GM12878 (cell line): ENCODE measurements around the gene FGR. TPM values are rescaled to one million over a fixed set of nuclear protein-coding genes. Genes with fewer than 3 reads are reported as not detected.

Experiments
- ATF2 ChIP-seq: IDR thresholded peaks from 2 replicates; pipeline ENCODE4 v1.6.1; 2012; ENCODE audit warnings: low read length, inconsistent platforms
- CBX5 ChIP-seq: sonication (generic); IDR thresholded peaks from 2 replicates; pipeline ENCODE4 v1.6.1; 2016; ENCODE audit warnings: low read depth, moderate library complexity, mild to moderate bottlenecking, inconsistent platforms
- CHD1 ChIP-seq: IDR thresholded peaks from 2 replicates; pipeline ENCODE4 v1.6.1; 2012; ENCODE audit warnings: low read depth, low read length, improper control_type of control experiment
- CREB1 ChIP-seq: IDR thresholded peaks from 2 replicates; pipeline ENCODE4 v1.6.1; 2012; ENCODE audit warnings: low read depth, mild to moderate bottlenecking, inconsistent platforms
- E2F8 ChIP-seq: fragments of 450-650 bp; IDR thresholded peaks from 2 replicates; pipeline ENCODE4 v1.6.1; 2018; ENCODE audit warnings: mild to moderate bottlenecking, low read depth, moderate library complexity; ENCODE audit not compliant: partially characterized antibody
- ELK1 ChIP-seq: IDR thresholded peaks from 2 replicates; pipeline ENCODE4 v1.6.1; 2012; ENCODE audit warnings: low read depth, low read length, improper control_type of control experiment
- JUND ChIP-seq: IDR thresholded peaks from 2 replicates; pipeline ENCODE4 v1.6.1; 2012; ENCODE audit warnings: low read depth, mild to moderate bottlenecking, low read length, improper control_type of control experiment, moderate library complexity
- KAT2A ChIP-seq: conservative IDR thresholded peaks from 2 replicates; pipeline ENCODE4 v1.6.1; 2011; ENCODE audit warnings: low read depth, low read length; ENCODE audit not compliant: control insufficient read depth
- MYC ChIP-seq: IDR thresholded peaks from 2 replicates; pipeline ENCODE4 v1.6.1; 2011; ENCODE audit warnings: mild to moderate bottlenecking, low read length, moderate library complexity, inconsistent platforms; ENCODE audit not compliant: insufficient read depth, insufficient replicate concordance, insufficient read length, severe bottlenecking
- NFIC ChIP-seq: IDR thresholded peaks from 2 replicates; pipeline ENCODE4 v1.6.1; 2012; ENCODE audit warnings: low read depth, mild to moderate bottlenecking, inconsistent platforms, low read length, moderate library complexity
- NRF1 ChIP-seq: conservative IDR thresholded peaks from 2 replicates; pipeline ENCODE4 v1.6.1; 2011; ENCODE audit warnings: mild to moderate bottlenecking, low read depth, low read length, improper control_type of control experiment
- POLR2A ChIP-seq: IDR thresholded peaks from 2 replicates; pipeline ENCODE4 v1.6.1; 2011; ENCODE audit warnings: low read depth, mild to moderate bottlenecking, low read length
- POLR2AphosphoS2 ChIP-seq: IDR thresholded peaks from 2 replicates; pipeline ENCODE4 v1.6.1; 2011; ENCODE audit warnings: low read depth, mild to moderate bottlenecking, low read length, improper control_type of control experiment, moderate library complexity
- RB1 ChIP-seq: fragments of 450-650 bp; formaldehyde crosslinking; IDR thresholded peaks from 2 replicates; pipeline ENCODE4 v1.6.1; 2017; ENCODE audit warnings: mild to moderate bottlenecking, borderline replicate concordance
- RUNX3 ChIP-seq: IDR thresholded peaks from 2 replicates; pipeline ENCODE4 v1.6.1; 2012; ENCODE audit warnings: low read length, inconsistent platforms
- SMAD1 ChIP-seq: fragments of 450-650 bp; IDR thresholded peaks from 2 replicates; pipeline ENCODE4 v1.6.1; 2018; ENCODE audit warnings: mild to moderate bottlenecking, low read depth; ENCODE audit not compliant: partially characterized antibody
- SMAD5 ChIP-seq: IDR thresholded peaks from 2 replicates; pipeline ENCODE4 v1.6.1; 2016; ENCODE audit warnings: antibody characterized with exemption, low read depth
- SRF ChIP-seq, 2 experiments: IDR thresholded peaks; 2 replicates each; pipeline ENCODE4 v1.6.1; 2011; ENCODE audit warnings: low read depth in 2 of 2, low read length in 2 of 2, mild to moderate bottlenecking in 1 of 2, moderate library complexity in 1 of 2
- ZNF622 ChIP-seq: fragments of 450-650 bp; IDR thresholded peaks from 2 replicates; pipeline ENCODE4 v1.6.1; 2017; ENCODE audit warnings: mild to moderate bottlenecking, inconsistent platforms
- ZSCAN29 ChIP-seq: fragments of 450-650 bp; IDR thresholded peaks from 2 replicates; pipeline ENCODE4 v1.6.1; 2017; ENCODE audit warnings: mild to moderate bottlenecking, moderate library complexity
- polyA plus RNA-seq, 11 experiments: library from polyadenylated mRNA; depleted of rRNA in 4 of 11; unstranded in 6 of 11; stranded (reverse) in 5 of 11; fragments of >200 nt; fragmentation: Nextera tagmentation in 4 of 11; fragmentation: Illumina TruSeq in 1 of 11; extraction: Ambion mirVana in 4 of 11; extraction: Trizol in 1 of 11; gene quantifications; 1 replicate in 1 of 11; 2 replicates in 10 of 11; pipeline versions ENCODE4 v1.2.1 to v1.2.3, GENCODE V29; 2011 to 2016; ENCODE audit warnings: inconsistent platforms in 2 of 11, missing spikeins in 2 of 11, low read depth in 1 of 11
- total RNA-seq, 4 experiments: library from RNA; depleted of rRNA in 3 of 4; stranded (reverse); fragments of >200 nt in 3 of 4; fragmentation: Illumina TruSeq in 1 of 4; extraction: Trizol in 1 of 4; gene quantifications; 2 replicates each; pipeline versions ENCODE4 v1.2.1 to v1.2.3, GENCODE V29; 2013 to 2021
- TF ChIP-seq, protein P1 (sequence below): IDR thresholded peaks from 2 replicates; pipeline ENCODE4 v1.6.1; 2012; ENCODE audit warnings: mild to moderate bottlenecking, low read depth, low read length

Gene FGR
- total and polyA plus RNA-seq, 10 of the 15 experiments (the other 5 are each of a cell fraction or from before 2014, with no cell fraction given) = 10.9 to 193 (median 74.7) TPM

DNA sequence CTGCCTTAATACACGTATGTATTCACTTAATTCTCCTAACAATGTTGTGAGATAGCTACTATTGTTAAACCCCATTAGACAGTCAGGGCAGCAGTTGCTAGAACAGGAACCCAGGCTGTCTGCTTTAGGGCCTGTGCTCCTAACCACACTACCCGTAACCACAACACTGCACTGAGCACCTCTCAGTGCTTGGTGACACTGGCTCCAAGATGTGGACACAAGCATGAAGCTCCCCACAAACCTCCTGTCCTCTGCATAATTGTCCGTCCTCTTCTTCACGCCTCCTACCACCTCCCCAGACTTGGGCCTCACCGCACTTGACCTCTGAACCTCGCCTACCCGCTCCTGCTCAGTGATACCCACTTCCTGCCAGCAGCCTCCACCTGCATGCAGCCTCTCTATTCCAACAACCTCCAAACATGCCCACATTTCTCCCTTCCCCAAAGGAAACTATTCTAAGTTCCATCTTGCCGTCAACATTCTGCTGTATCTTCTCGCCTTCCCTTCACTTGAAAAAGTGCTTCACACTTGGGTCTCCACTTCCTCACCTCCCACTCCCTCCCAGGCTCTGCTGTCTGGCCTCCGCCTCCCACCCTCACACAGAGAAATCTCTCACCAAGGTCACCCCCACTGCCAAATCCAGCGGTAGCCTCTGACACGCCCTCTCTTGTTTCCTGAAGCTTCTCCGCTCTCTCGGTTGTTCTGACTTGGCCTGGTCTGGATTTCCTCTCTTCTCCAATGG is 16.5 kb downstream of the FGR start (continued):
- no peak for TF ChIP-seq CBX5
- TF ChIP-seq POLR2AphosphoS2 = no peak
- TF ChIP-seq RUNX3 = peak; percentile 87
- no peak for TF ChIP-seq SMAD5
- TF ChIP-seq ZNF622 = no peak
- no peak for TF ChIP-seq ELK1
- no peak for TF ChIP-seq CHD1
- no peak for TF ChIP-seq KAT2A
- peak; percentile 33 for TF ChIP-seq POLR2A
- TF ChIP-seq NRF1 = no peak
- TF ChIP-seq SRF (IDR thresholded peaks at IDR 0.05; ENCODE audit: low read depth in 2 of 2, low read length in 2 of 2) = no peak
- no peak for TF ChIP-seq RB1
- TF ChIP-seq SMAD1 = no peak
- no peak for TF ChIP-seq CREB1
- TF ChIP-seq, protein P1, sequence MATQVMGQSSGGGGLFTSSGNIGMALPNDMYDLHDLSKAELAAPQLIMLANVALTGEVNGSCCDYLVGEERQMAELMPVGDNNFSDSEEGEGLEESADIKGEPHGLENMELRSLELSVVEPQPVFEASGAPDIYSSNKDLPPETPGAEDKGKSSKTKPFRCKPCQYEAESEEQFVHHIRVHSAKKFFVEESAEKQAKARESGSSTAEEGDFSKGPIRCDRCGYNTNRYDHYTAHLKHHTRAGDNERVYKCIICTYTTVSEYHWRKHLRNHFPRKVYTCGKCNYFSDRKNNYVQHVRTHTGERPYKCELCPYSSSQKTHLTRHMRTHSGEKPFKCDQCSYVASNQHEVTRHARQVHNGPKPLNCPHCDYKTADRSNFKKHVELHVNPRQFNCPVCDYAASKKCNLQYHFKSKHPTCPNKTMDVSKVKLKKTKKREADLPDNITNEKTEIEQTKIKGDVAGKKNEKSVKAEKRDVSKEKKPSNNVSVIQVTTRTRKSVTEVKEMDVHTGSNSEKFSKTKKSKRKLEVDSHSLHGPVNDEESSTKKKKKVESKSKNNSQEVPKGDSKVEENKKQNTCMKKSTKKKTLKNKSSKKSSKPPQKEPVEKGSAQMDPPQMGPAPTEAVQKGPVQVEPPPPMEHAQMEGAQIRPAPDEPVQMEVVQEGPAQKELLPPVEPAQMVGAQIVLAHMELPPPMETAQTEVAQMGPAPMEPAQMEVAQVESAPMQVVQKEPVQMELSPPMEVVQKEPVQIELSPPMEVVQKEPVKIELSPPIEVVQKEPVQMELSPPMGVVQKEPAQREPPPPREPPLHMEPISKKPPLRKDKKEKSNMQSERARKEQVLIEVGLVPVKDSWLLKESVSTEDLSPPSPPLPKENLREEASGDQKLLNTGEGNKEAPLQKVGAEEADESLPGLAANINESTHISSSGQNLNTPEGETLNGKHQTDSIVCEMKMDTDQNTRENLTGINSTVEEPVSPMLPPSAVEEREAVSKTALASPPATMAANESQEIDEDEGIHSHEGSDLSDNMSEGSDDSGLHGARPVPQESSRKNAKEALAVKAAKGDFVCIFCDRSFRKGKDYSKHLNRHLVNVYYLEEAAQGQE = no peak
- TF ChIP-seq ATF2 = no peak
- no peak for TF ChIP-seq JUND
- no peak for TF ChIP-seq ZSCAN29
- TF ChIP-seq E2F8 = no peak
- TF ChIP-seq NFIC = no peak
- TF ChIP-seq MYC = no peak
